ENCODE data around the gene SPEF2. TPM values are rescaled to one million over a fixed set of nuclear protein-coding genes. Genes with fewer than 3 reads are reported as not detected.

The SPEF2 gene, protein sequence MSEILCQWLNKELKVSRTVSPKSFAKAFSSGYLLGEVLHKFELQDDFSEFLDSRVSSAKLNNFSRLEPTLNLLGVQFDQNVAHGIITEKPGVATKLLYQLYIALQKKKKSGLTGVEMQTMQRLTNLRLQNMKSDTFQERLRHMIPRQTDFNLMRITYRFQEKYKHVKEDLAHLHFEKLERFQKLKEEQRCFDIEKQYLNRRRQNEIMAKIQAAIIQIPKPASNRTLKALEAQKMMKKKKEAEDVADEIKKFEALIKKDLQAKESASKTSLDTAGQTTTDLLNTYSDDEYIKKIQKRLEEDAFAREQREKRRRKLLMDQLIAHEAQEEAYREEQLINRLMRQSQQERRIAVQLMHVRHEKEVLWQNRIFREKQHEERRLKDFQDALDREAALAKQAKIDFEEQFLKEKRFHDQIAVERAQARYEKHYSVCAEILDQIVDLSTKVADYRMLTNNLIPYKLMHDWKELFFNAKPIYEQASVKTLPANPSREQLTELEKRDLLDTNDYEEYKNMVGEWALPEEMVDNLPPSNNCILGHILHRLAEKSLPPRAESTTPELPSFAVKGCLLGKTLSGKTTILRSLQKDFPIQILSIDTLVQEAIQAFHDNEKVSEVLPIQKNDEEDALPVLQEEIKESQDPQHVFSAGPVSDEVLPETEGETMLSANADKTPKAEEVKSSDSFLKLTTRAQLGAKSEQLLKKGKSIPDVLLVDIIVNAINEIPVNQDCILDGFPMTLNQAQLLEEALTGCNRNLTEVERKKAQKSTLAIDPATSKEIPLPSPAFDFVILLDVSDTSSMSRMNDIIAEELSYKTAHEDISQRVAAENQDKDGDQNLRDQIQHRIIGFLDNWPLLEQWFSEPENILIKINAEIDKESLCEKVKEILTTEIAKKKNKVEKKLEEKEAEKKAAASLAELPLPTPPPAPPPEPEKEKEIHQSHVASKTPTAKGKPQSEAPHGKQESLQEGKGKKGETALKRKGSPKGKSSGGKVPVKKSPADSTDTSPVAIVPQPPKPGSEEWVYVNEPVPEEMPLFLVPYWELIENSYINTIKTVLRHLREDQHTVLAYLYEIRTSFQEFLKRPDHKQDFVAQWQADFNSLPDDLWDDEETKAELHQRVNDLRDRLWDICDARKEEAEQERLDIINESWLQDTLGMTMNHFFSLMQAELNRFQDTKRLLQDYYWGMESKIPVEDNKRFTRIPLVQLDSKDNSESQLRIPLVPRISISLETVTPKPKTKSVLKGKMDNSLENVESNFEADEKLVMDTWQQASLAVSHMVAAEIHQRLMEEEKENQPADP (N-terminal part only)
- total RNA-seq = 1.1 and 2.2 TPM in 2 replicates

DNA sequence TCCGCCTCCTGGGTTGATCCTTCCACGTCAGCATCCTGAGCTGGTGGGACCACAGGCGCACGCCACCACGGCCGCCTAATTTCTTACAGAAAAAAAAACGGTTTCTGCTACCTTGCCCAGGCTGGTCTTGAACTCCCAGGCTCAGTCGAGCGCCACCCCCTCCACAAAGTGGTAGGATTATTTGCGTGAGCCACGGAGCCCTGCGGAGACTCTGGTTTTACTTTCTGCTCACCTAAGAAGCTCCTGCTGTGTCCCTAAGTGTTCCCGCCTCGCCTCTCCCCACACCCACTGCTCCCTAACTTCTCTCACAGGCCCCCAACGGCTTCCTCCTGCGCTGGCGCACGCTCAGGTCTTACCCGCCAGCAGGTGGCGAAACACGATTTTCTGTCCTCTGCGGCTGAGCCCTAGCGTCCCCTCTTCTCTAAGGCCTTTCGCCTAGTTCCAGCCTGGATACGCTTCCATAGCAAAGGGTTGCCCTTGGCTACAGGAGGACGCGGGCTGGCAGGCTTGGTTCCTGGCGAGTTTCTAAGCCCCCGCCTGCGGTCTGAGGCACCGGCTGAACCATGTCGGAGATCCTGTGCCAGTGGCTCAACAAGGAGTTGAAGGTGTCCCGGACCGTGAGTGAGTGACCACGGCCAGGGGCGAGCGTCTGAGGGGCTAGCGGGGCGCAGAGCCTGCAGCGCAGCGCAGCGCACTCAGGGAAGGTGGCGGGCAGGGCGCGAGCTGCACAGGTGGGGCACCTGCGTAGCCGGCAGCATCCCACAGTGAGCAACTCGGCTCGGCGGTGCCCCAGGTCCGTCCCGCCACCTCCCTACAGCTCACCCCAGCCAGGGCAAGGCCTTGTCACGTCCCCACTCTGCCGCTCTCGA, at the start of gene SPEF2:
TSS of gene SPEF2 (plus strand) at position 429 of the 869 bp plus-strand sequence. CDS start at position 564, 135 bp downstream.

DNA sequence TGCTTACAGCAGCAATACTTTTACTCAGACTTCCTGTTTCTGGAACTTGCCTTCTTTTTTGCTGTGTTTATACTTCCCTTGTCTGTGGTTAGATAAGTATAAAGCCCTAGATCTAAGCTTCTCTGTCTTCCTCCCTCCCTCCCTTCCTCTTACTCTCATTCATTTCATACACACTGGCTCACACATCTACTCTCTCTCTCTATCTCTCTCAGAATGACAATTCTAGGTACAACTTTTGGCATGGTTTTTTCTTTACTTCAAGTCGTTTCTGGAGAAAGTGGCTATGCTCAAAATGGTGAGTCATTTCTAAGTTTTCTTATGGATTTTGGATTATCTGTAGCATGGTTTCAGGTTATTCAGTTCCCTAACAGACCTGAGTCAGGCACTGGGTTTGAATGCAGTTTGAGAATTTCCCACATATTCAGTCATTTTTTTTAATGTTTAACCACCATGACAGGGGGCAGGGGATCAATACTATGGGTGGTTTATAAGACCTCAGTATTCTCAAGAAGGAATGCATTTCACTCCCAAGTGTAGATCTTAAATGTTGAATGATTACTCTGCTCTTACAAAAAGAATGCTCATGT, 239.2 kb downstream of the SPEF2 start, which contains the start of gene IL7R:
TSS of gene IL7R (plus strand) at position 127 of the 587 bp plus-strand sequence. CDS start at position 214, 87 bp downstream.

Other genes starting within 250 kb of the SPEF2 start
- gene IL7R, start 239.0 kb downstream of the SPEF2 start, total RNA-seq = 6.4 and 8.8 TPM in 2 replicates